ENCODE measurements around the gene KATNB1.
A peak's percentile ranks its signal among the peaks of the same experiment; 100 is the strongest.
"Not testable (repeated sequence)": the region's sequence is repeated elsewhere in the genome, so short reads cannot be mapped to it uniquely, and the experiment has no call there.

The KATNB1 gene

DNA sequence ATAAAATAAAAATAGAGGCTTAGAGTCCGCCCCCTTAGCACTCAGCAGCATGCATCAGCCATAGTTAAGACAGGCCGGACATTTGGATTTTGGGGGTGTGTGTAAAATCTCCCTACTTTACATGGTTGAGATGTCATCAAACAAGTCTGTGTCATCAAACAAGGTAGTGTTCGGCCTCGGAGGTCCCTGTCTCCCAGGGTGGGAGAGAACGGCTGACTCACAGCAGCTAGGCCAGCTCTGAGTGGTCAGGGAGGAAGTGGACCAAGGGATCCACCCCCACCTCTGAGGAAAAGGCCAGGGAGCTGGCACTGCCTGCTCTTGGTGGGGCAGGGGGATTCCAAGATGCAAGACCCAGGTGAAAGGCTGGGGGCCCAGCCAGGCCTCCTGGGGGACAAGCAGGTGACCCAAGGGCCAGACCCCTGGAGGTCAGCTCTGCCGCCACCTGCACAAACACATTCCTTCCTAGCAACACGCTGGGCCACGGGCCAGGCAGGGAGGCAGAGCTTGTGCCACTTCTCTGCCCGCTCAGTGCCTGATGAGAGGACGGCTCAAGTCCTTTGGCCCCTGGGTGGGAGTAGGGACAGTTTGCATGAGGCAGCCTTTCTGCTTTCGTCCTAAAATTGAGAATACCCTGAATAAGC lies 38.2 kb downstream of the KATNB1 start:
- TF ChIP-seq, protein P1, sequence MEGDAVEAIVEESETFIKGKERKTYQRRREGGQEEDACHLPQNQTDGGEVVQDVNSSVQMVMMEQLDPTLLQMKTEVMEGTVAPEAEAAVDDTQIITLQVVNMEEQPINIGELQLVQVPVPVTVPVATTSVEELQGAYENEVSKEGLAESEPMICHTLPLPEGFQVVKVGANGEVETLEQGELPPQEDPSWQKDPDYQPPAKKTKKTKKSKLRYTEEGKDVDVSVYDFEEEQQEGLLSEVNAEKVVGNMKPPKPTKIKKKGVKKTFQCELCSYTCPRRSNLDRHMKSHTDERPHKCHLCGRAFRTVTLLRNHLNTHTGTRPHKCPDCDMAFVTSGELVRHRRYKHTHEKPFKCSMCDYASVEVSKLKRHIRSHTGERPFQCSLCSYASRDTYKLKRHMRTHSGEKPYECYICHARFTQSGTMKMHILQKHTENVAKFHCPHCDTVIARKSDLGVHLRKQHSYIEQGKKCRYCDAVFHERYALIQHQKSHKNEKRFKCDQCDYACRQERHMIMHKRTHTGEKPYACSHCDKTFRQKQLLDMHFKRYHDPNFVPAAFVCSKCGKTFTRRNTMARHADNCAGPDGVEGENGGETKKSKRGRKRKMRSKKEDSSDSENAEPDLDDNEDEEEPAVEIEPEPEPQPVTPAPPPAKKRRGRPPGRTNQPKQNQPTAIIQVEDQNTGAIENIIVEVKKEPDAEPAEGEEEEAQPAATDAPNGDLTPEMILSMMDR (IDR thresholded peaks at IDR 0.05; ENCODE audit: low read depth, low read length, missing control alignments) = no peak
- no peak overlapping the region for H3K4me3 ChIP-seq (ENCODE audit: low read depth, low read length)
- DNase-seq (ENCODE audit: low read depth) = no peak

DNA sequence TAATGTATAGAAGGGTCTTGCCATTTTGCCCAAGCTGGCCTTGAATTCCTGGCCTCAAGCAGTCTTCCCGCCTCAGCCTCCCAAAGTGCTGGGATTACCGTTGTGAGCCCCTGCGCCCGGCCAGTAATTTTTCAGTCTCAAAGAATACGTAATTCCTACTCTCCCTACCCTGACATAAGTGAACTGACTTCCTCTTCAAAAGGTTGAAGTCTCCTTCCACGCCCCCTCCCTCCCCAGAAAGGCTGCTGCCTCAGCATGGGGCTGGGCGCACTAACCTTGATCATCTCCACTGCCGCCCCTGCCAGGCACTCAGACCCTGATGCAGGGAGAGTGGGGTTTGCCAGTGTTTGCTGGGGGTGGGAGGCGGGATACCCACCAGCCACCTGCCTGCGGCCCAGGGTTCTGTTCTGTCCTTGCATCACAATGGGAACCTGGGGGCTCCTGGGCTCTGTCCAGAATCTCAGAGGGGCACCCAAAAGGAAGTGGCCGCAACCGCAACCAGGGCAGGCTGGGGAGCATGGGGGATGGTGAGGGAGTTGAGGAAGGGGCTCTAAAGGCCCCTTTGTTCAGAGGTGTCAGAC lies 39.2 kb downstream of the KATNB1 start:
- TF ChIP-seq, protein P1 (IDR thresholded peaks at IDR 0.05; ENCODE audit: low read depth, low read length, missing control alignments) = no peak
- no peak for DNase-seq (ENCODE audit: low read depth)
- H3K4me3 ChIP-seq (ENCODE audit: low read depth, low read length) = no peak overlapping the region

DNA sequence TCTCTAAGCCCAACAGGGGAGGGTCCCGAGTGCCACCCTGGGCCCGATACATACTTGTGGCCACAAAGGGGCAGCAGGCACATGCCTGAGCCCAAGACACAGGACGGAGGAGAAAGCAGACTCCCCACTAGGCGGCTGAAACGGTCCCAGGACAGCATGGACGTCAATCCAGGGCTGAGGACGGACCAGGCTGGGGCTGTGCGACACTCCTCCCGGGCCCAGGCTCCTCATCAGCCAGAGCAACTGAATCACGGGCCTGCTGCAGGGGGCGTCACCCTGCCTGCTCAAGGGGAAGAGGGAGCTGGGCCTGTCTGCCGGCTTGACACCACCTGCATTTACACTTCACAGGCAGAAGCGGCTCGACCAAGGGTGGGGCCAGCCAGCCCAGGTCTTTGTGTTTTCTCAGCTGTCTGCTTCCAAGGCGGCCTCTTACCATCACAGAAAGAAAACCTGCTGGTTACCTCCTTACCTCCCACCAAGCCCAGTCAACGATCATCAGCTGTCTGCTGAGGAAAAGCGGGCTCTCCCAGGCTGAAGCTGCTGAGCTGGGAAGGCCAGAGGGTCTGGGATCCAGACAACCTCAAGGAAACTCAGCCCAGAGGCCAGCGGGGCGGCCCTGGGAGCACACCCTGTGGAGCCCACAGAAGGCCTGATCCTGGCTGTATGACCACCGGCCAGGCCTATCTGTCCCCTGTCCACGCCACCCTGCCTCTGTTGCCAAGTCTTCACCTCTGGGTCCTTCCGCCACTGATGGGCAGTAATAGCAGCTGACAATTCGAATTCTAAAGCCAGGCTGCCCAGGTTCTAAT lies 40.3 kb downstream of the KATNB1 start:
- DNase-seq (ENCODE audit: low read depth) = no peak
- H3K4me3 ChIP-seq (ENCODE audit: low read depth, low read length) = no peak overlapping the region
- TF ChIP-seq, protein P1 (IDR thresholded peaks at IDR 0.05; ENCODE audit: low read depth, low read length, missing control alignments) = peak; percentile 28

DNA sequence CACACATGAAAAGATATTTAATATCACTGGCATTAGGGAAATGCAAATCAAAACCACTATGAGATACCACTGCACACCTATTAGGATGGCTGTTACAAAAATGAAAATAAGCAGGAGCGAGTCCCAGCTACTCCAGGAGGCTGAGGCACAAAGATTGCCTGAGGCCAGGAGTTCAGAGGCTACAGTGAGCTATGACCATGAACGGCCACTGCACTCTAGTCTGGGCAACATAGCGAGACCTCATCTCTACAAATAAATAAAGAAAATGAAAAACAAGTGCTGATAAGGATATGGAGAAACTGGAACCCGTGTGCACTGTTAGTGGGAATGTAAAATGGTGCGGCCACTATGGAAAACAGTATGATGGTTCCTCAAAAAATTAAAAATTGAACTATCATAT lies 43.1 kb downstream of the KATNB1 start:
- TF ChIP-seq, protein P1 (IDR thresholded peaks at IDR 0.05; ENCODE audit: low read depth, low read length, missing control alignments) = no peak
- DNase-seq (ENCODE audit: low read depth) = no peak
- no peak overlapping the region for H3K4me3 ChIP-seq (ENCODE audit: low read depth, low read length)

DNA sequence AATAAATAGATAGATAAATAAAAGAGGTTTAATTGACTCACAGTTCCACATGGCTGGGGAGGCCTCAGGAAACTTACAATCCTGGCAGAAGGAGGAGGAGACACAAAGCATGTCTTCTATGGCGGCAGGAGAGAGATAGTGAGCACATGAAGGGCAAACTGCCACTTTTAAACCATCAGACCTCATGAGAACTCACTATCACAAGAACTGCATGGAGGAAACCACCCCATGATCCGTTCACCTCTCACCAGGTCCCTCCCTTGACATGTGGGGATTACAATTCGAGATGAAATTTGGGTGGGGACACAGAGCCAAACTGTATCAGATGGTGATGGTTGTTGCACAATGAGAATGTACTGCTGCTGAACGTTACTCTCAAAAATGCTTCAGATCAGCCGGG lies 44.3 kb downstream of the KATNB1 start:
- H3K4me3 ChIP-seq (ENCODE audit: low read depth, low read length); DNase-seq (ENCODE audit: low read depth): not testable (repeated sequence)

DNA sequence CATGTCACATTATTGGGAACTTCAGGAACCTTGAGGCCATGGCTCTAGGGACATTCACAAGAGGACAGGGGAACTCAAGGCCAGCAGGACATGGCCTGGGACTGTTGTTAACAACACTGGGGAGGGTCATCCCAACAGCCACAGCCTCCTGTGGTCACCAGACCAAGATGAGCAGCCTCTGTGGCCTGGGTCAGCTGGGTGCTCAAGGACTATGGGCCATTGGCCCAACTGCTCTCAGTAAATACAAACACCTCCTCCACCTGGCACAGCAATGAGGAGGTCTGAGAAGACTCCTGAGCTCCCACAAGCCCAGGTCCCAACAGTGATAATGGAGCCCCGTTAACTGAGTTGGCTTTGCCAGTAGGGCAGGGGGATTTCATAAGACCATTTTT lies 45.8 kb downstream of the KATNB1 start:
- DNase-seq (ENCODE audit: low read depth) = no peak
- TF ChIP-seq, protein P1 (IDR thresholded peaks at IDR 0.05; ENCODE audit: low read depth, low read length, missing control alignments) = no peak
- H3K4me3 ChIP-seq (ENCODE audit: low read depth, low read length) = no peak overlapping the region

DNA sequence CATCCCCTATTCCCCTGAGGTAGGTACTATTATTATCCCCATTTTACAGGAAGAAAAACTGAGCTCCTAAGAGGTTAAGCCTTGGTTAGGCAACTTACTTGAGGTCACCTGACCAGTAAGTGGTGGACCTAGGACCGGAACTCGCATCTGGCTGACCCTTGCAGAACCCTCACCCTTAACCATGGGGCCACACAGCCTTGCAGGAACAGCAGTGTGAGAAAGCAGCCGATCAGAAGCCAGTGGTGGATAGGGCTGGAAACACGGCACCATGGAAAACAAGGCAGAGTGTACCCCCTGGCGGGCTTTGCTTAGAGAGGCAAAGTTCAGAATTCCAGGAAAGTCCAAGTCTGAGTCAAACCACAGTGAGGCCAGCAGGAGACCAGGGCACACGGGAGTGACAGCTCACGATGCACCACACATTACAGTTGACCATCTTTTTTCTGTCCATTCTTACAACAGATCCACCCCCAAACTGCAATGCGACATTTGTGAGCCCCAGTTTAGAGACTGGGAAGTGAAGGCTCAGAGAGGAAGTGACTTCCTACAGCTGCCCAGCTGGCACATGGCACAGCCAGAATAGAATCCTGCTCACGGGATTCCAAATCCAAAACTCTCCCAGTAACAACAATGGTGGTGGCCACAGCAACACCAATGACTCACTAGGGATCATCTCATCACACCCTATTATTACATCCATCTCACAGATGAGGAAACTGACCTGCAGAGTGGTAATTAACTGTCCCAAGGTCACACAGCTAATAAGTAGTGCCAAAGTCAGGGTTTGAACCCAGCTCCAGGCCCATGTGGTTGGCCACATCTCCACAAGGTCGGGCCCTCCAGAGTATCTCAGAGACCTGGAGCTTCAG lies 46.4 kb downstream of the KATNB1 start:
- no peak for DNase-seq (ENCODE audit: low read depth)
- H3K4me3 ChIP-seq (ENCODE audit: low read depth, low read length) = no peak overlapping the region
- TF ChIP-seq, protein P1 (IDR thresholded peaks at IDR 0.05; ENCODE audit: low read depth, low read length, missing control alignments) = no peak

DNA sequence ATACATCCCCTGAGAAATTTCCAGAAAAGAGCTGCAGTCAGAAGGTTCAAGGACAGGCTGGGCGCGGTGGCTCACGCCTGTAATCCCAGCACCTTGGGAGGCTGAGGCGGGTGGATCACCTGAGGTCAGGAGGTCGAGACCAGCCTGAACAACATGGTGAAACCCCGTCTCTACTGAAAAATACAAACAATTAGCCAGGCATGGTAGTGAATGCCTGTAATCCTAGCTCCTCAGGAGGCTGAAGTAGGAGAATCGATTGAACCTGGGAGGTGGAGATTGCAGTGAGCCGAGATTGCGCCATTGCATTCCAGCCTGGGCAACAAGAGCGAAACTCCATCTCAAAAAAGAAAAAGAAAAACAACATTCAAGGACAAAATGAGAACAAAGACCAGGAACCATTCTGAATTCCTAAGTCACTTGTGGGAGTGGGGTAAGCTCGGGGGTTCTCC lies 47.1 kb downstream of the KATNB1 start:
- not testable (repeated sequence) for H3K4me3 ChIP-seq (ENCODE audit: low read depth, low read length); DNase-seq (ENCODE audit: low read depth)

Data from GM12864 (cell line).